GM21786 (cell line): ENCODE data around the gene SOX14.

Experiments used
- ATAC-seq: cut with Tn5 transposase; IDR thresholded peaks from one replicate; pipeline ENCODE4 v1.9.1; 2021; ENCODE audit not compliant: unreplicated experiment

Gene SOX14

DNA sequence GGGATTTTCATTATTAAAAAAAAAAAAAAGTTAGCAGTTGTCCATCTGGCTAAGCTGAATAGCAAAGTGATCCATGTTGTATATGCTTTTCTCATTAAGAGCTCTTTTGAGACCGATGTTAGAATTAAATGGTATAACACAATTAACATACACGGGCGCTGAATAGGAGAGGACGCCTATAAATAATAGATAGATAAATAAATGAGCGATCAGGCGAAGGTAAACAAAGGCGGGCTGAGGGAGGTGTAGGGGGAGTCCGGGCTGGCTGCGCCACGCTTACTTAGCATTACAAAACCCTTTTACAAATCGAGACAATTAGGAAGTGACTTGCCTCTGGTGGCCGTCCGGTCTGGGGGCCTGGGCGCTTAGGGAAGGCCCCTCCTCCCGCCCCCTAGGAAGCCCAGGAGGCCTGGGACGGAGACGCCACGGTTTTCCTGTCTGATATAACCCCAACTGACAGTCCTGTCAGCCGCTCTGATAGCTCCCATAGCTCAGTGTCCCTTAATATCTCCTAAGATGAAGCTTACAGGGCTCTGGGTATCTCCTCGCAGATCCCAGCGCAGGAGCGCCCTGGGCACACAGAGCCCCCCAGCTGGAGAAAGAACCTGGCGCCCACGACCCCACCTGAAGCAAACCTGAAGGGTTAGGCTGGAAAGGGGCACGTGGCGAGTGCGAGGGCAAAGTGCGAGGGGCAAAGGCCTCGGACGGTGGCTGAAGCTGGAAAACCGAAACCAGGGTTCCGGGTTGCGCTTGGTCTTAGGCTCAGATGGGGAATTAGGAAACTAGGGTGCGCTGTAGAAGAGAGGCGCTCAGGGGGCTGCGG is 3.6 kb downstream of the SOX14 start:
- ATAC-seq, result no peak

GRCh38 chr3:137768361-137769321 is 4.5 kb downstream of the SOX14 start:
- ATAC-seq, result no peak

- ATAC-seq, result no peak
Observed at GRCh38 chr3:137769322-137770065, 5.4 kb downstream of the SOX14 start.

DNA sequence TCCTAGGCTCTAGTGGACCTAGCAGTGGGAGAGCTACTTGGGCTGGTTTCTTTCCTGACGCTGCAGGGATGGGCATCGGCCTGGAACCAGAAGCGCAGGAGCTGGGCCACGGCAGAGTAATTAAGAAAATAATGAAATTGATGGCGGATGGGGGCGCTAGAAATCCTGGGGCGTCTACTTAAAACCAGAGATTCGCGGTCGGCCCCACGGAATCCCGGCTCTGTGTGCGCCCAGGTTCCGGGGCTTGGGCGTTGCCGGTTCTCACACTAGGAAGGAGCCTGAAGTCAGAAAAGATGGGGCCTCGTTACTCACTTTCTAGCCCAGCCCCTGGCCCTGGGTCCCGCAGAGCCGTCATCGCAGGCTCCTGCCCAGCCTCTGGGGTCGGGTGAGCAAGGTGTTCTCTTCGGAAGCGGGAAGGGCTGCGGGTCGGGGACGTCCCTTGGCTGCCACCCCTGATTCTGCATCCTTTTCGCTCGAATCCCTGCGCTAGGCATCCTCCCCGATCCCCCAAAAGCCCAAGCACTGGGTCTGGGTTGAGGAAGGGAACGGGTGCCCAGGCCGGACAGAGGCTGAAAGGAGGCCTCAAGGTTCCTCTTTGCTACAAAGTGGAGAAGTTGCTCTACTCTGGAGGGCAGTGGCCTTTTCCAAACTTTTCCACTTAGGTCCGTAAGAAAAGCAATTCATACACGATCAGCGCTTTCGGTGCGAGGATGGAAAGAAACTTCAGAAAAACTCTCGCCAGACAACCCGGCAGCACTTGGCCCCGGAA is 6.1 kb downstream of the SOX14 start:
- ATAC-seq, result no peak

- ATAC-seq, result no peak
Observed at GRCh38 chr3:137770835-137771399, 6.8 kb downstream of the SOX14 start.

- no peak for ATAC-seq
Observed at GRCh38 chr3:137771401-137772213, 7.5 kb downstream of the SOX14 start.

GRCh38 chr3:137772214-137772955 is 8.3 kb downstream of the SOX14 start:
- no peak for ATAC-seq

DNA sequence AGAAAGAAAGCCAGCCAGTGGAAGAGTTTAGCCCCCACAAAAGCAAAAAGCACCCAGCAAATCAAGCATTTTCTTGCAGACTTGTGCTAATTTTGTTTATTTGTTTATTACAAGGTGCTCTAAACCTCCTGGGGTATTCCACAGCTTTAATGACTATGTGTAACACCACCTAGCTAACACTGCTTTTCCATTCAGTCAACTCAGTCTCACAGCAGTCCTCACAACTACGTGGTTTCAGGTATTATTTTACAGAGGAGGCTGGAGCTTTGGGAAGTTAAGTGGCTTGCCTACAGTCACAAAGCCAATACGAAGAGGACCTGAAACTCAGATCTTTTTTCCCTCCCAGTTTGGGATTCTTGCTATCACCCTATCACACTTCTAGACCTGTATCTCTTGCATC is 14.8 kb downstream of the SOX14 start:
- no peak for ATAC-seq

DNA sequence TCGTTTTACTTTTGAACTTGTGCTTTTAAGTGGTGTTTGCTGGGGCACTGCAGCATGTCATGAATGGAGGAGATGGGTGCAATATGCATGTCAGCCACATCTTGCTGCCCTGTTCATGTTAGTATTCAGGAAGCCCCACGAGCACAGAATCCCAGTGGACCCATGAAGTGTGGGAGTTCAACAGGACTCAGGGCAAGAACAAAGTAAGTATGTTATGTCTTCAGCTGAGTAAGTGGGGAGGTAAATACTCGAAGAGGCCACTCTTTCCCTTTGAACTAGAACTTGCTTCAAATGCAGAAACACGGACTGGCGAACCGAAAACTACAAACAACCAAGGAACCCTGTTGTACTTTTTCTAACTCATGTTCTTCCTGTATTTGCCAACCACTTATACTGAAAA is 23.4 kb downstream of the SOX14 start:
- ATAC-seq, result no peak

GRCh38 chr3:137789236-137789635 is 25.1 kb downstream of the SOX14 start:
- no peak for ATAC-seq

GRCh38 chr3:137792626-137793271 is 28.6 kb downstream of the SOX14 start:
- ATAC-seq, result no peak

DNA sequence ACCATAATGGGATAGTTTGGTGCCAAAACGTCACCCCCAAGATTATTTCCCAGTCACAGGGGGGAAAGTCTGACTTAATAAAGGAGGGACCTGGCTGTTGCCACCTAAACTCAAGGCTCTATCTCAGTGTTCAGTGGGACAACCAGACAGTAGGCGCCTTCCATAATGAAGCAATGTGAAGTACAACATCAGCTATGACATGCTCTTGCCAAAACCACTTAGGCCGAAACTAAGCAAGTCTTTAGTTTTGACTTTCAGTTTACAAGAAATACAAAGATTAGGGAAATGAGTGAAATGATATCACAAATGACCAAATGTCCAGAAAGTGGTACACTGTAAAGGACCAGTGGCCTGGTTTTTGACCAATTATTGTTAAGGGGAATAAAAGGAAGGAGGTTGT is 32.9 kb downstream of the SOX14 start:
- no peak for ATAC-seq

GRCh38 chr3:137803215-137803614 is 39.1 kb downstream of the SOX14 start:
- no peak for ATAC-seq

GRCh38 chr3:137807998-137808397 is 43.9 kb downstream of the SOX14 start:
- no peak for ATAC-seq

- no peak for ATAC-seq
Observed at GRCh38 chr3:137809509-137809908, 45.4 kb downstream of the SOX14 start.

- no peak for ATAC-seq
Observed at GRCh38 chr3:137812023-137812422, 47.9 kb downstream of the SOX14 start.

DNA sequence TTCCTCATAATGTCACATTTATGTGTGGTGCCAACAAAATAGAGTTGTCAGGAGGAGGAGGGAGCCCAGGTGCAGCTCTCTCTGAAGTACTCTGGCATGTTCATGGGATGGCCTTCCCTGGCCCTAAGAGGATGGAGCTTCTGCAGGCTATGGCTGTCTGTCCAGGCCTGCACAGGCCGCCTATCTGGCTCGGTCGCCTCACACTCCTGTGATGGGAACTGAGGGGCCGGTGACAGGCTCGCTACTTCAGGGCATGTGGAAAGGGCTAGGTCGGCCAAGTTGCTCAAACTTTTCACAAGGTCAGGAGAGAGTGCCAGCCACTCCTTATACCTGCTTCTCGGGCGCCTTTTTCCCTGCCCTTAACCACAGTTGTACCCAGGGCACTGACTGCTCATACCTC is 51.1 kb downstream of the SOX14 start:
- no peak for ATAC-seq
